Lower lobe of right lung (tissue), 2 donors: ENCODE measurements around the gene DNMT1. TPM values are rescaled to one million over a fixed set of nuclear protein-coding genes. Genes with fewer than 3 reads are reported as not detected.

Source experiments
- ATAC-seq, 2 donors: fragments of 200-7000 bp; cut with Tn5 transposase; one replicate each; pipeline ENCODE4 v1.9.1; 2020 to 2022; ENCODE audit warnings: mild to moderate bottlenecking in 2 of 2, moderate library complexity in 2 of 2
- DNase-seq: peaks from one replicate; pipeline ENCODE4 v3.0.0-alpha.2; 2020
- H3K27ac ChIP-seq: fragments of 200-600 bp; one replicate; pipeline ENCODE4 v1.8.0; 2022
- H3K27me3 ChIP-seq: fragments of 200-600 bp; one replicate; pipeline ENCODE4 v1.8.0; 2022; ENCODE audit warnings: low read depth
- H3K36me3 ChIP-seq: fragments of 200-600 bp; one replicate; pipeline ENCODE4 v1.8.0; 2022; ENCODE audit warnings: mild to moderate bottlenecking
- H3K4me1 ChIP-seq: fragments of 200-600 bp; one replicate; pipeline ENCODE4 v1.8.0; 2022
- H3K4me3 ChIP-seq: fragments of 200-600 bp; one replicate; pipeline ENCODE4 v1.8.0; 2022; ENCODE audit warnings: mild to moderate bottlenecking
- H3K9me3 ChIP-seq: fragments of 200-600 bp; one replicate; pipeline ENCODE4 v1.8.0; 2022
- CTCF ChIP-seq: fragments of 200-600 bp; IDR thresholded peaks from one replicate; pipeline ENCODE4 v1.8.0; 2022; ENCODE audit warnings: antibody characterized with exemption, mild to moderate bottlenecking
- intact Hi-C: fragments of 100-400 bp; cut with DNase I; formaldehyde crosslinking; loops from one replicate; pipeline ENCODE4 v1.11.0; 2022
- total RNA-seq: library from RNA; stranded (reverse); fragmentation: NEBNext Ultra II Directional; extraction: Animal tissue kit (Norgen Biotek cat#: 25700); gene quantifications from one replicate; pipeline ENCODE4 v1.2.1, GENCODE V29; 2021
- donor health status: DM: no; HTN: yes; CAD: no; lungs with severe emphysema.

The DNMT1 gene
- total RNA-seq, 1 donor from 2014 or later = 65.5 TPM

DNA sequence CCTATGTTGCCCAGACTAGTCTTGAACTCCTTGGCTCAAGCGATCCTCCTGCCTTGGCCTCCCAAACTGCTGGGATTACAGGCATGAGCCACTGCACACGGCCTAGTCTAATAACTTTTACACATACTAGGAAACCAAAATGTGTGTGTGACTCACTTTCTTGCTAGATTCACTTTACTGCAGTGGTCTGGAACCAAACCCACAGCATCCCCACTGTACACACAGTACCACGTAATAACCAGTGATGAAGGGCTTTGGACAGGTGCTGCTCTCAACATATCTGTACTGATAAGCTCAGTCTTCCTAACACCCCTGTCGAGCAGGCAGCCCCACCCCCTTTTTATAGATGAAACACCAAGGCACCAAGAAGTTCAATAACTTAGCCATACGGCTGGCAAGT, 5.1 kb downstream of the DNMT1 start:
- no peak overlapping the region for H3K4me3 ChIP-seq
- intact Hi-C loops = no loop called here
- ATAC-seq = no peak

GRCh38 chr19:10187315-10187714, 7.4 kb downstream of the DNMT1 start:
- no peak overlapping the region for H3K4me3 ChIP-seq
- H3K36me3 ChIP-seq = peaks cover 38% of the 10 kb centered on the region
- no peak overlapping the region for H3K27ac ChIP-seq
- H3K4me1 ChIP-seq = peaks cover 10% of the 10 kb centered on the region
- no peaks in the 10 kb centered on the region for H3K9me3 ChIP-seq
- DNase-seq (no peak), ATAC-seq (no peak)
- H3K27me3 ChIP-seq = no peaks in the 10 kb centered on the region
- intact Hi-C loops = no loop called here
- TF ChIP-seq CTCF = no peak

More for the DNA sequence above, 5.1 kb downstream of the DNMT1 start:
- H3K4me1 ChIP-seq = peaks cover 25% of the 10 kb centered on the region
- no peak overlapping the region for H3K27ac ChIP-seq
- no peak for DNase-seq
- H3K36me3 ChIP-seq = peaks cover 27% of the 10 kb centered on the region
- TF ChIP-seq CTCF = no peak
- no peaks in the 10 kb centered on the region for H3K9me3 ChIP-seq
- H3K27me3 ChIP-seq = no peaks in the 10 kb centered on the region

DNA sequence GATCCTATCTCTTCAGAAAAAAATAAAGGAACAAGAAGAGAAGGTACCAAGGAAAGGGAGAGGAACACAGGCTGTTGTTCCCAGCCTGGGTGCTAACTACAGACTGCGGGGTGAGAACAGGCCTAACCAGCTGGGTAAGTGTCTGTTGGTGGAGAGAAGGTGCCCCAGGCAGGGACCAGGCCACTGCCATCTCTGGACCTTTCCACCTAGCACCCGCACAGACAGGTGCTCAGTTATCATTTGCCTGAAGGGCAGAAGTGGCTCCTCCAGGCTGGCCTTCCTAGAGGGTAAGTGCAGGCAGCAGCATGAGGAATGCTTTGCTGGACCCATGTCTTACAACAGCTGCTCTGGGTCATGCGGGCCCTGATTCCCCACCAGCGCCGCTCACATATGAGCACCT, 10.1 kb downstream of the DNMT1 start:
- no peak for TF ChIP-seq CTCF
- H3K27ac ChIP-seq = no peak overlapping the region
- no peak overlapping the region for H3K4me3 ChIP-seq
- no peaks in the 10 kb centered on the region for H3K4me1 ChIP-seq
- no peaks in the 10 kb centered on the region for H3K27me3 ChIP-seq
- no peak for DNase-seq
- H3K9me3 ChIP-seq = no peaks in the 10 kb centered on the region
- ATAC-seq = no peak
- intact Hi-C loops = no loop called here
- peaks cover 61% of the 10 kb centered on the region for H3K36me3 ChIP-seq

DNA sequence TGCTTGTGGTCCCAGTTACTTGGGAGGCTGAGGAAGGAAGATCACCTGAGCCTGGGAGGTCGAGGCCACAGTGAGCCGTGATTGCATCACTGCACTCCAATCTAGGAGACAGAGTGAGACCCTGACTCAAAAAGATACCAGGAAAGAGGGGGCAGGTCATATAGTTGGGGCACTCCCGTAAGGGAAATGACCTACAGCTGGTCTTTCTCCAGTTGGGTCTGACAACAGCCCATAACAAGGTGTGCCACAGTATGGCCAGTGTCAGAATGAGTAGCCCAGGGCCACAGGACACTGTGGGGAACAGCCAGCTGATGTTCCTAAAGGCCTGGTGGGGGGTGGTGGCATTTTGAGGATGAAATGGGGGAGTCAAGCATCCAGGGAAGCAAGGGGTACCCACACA, 10.8 kb downstream of the DNMT1 start:
- no peak overlapping the region for H3K27ac ChIP-seq

GRCh38 chr19:10182847-10183246, 11.9 kb downstream of the DNMT1 start:
- peaks cover 78% of the 10 kb centered on the region for H3K36me3 ChIP-seq

More for the DNA sequence above, 10.8 kb downstream of the DNMT1 start:
- no peak for TF ChIP-seq CTCF
- ATAC-seq = no peak
- Histone ChIP-seq H3K4me3 (no peak overlapping the region), H3K36me3 (peaks cover 68% of the 10 kb centered on the region), H3K4me1 (no peaks in the 10 kb centered on the region), H3K9me3 (no peaks in the 10 kb centered on the region), H3K27me3 (no peaks in the 10 kb centered on the region)
- no peak for DNase-seq
- intact Hi-C loops = no loop called here

More at GRCh38 chr19:10182847-10183246, 11.9 kb downstream of the DNMT1 start:
- ATAC-seq (no peak), DNase-seq (no peak)
- no peaks in the 10 kb centered on the region for H3K27me3 ChIP-seq
- no peak for TF ChIP-seq CTCF
- intact Hi-C loops = no loop called here
- no peaks in the 10 kb centered on the region for H3K4me1 ChIP-seq
- H3K27ac ChIP-seq = no peak overlapping the region
- H3K4me3 ChIP-seq = no peak overlapping the region
- no peaks in the 10 kb centered on the region for H3K9me3 ChIP-seq
